ENCODE results near the gene APOL3. TPM values are rescaled to one million over a fixed set of nuclear protein-coding genes. Genes with fewer than 3 reads are reported as not detected.
"Not testable (repeated sequence)": the region's sequence is repeated elsewhere in the genome, so short reads cannot be mapped to it uniquely, and the experiment has no call there.

Gene APOL3
- total and polyA plus RNA-seq, 5 donors: 22.9 to 33.1 (median 25.4) TPM

GRCh38 chr22:36193171-36193570 lies 32.6 kb upstream of the APOL3 start:
- H3K4me1 ChIP-seq (ENCODE audit: control insufficient read depth, insufficient read depth, low read length): peaks cover 13% of the 10 kb centered on the region
- DNase-seq (no peak), ATAC-seq (no peak)
- H3K27me3 ChIP-seq (ENCODE audit: control insufficient read depth, insufficient read depth): no peaks in the 10 kb centered on the region
- intact Hi-C loops (cut with DNase I): loop anchor here in 1 of 4 donors (10.0 kb wide), 1 partner anchor 82 kb away; no protein-coding TSS in a partner anchor
- H3K27ac ChIP-seq (ENCODE audit: low read length): no peak overlapping the region
- H3K4me3 ChIP-seq (ENCODE audit: low read length): no peak overlapping the region
- WGBS: 69% methylated on average over 3 of the region's 3 CpGs
- no peaks in the 10 kb centered on the region for H3K9me3 ChIP-seq (ENCODE audit: control insufficient read depth, low read length)

DNA sequence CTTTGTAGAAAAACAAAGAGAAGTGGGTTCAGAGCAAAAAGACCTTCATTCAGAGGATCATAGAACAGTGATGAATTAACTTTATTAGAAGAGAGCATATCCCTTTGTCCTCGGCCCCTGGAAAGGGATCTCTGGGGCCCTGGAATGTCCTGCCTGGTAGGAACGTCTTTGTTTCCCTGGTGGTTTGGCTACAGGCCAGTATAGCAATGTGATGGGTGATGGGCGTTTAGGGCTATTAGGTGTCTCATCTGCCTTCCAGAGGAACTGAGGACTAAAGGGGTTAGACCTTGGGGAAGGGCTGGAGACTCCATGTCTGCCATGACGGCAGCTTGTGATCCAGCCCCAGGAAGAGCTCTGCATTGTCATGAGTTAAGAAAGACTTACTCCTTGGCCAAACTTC lies 32.0 kb upstream of the APOL3 start:
- DNase-seq (no peak), ATAC-seq (no peak)
- H3K4me3 ChIP-seq (ENCODE audit: low read length): no peak overlapping the region
- WGBS: 44% methylated on average over 4 of the region's 4 CpGs
- no peaks in the 10 kb centered on the region for H3K9me3 ChIP-seq (ENCODE audit: control insufficient read depth, low read length)
- intact Hi-C loops (cut with DNase I): loop anchor here in 1 of 4 donors (10.0 kb wide), 1 partner anchor 82 kb away; no protein-coding TSS in a partner anchor
- H3K4me1 ChIP-seq (ENCODE audit: control insufficient read depth, insufficient read depth, low read length): peaks cover 10% of the 10 kb centered on the region
- peak overlapping the region; percentile 42 for H3K27ac ChIP-seq (ENCODE audit: low read length)
- no peaks in the 10 kb centered on the region for H3K27me3 ChIP-seq (ENCODE audit: control insufficient read depth, insufficient read depth)

- Histone ChIP-seq H3K4me3 (ENCODE audit: low read length) (no peak overlapping the region), H3K27ac (ENCODE audit: low read length) (peak overlapping the region; percentile 57), H3K9me3 (ENCODE audit: control insufficient read depth, low read length) (no peaks in the 10 kb centered on the region), H3K4me1 (ENCODE audit: control insufficient read depth, insufficient read depth, low read length) (peaks cover 3% of the 10 kb centered on the region), H3K27me3 (ENCODE audit: control insufficient read depth, insufficient read depth) (no peaks in the 10 kb centered on the region)
- intact Hi-C loops (cut with DNase I): loop anchor here in 1 of 4 donors (10.0 kb wide), 1 partner anchor 84 kb away; no protein-coding TSS in a partner anchor
- ATAC-seq (peak; percentile 79 to 91), DNase-seq (peak; percentile 69 to 92 (median 91))
- 71% methylated on average over 17 of the region's 17 CpGs for WGBS
Observed at GRCh38 chr22:36191106-36191836, 30.7 kb upstream of the APOL3 start.

GRCh38 chr22:36187862-36188261 lies 27.3 kb upstream of the APOL3 start:
- H3K4me1 ChIP-seq (ENCODE audit: control insufficient read depth, insufficient read depth, low read length); ATAC-seq; H3K27me3 ChIP-seq (ENCODE audit: control insufficient read depth, insufficient read depth); H3K9me3 ChIP-seq (ENCODE audit: control insufficient read depth, low read length); H3K4me3 ChIP-seq (ENCODE audit: low read length); DNase-seq; intact Hi-C loops (cut with DNase I); H3K27ac ChIP-seq (ENCODE audit: low read length): not testable (repeated sequence)
- 95% methylated on average over 3 of the region's 6 CpGs for WGBS

DNA sequence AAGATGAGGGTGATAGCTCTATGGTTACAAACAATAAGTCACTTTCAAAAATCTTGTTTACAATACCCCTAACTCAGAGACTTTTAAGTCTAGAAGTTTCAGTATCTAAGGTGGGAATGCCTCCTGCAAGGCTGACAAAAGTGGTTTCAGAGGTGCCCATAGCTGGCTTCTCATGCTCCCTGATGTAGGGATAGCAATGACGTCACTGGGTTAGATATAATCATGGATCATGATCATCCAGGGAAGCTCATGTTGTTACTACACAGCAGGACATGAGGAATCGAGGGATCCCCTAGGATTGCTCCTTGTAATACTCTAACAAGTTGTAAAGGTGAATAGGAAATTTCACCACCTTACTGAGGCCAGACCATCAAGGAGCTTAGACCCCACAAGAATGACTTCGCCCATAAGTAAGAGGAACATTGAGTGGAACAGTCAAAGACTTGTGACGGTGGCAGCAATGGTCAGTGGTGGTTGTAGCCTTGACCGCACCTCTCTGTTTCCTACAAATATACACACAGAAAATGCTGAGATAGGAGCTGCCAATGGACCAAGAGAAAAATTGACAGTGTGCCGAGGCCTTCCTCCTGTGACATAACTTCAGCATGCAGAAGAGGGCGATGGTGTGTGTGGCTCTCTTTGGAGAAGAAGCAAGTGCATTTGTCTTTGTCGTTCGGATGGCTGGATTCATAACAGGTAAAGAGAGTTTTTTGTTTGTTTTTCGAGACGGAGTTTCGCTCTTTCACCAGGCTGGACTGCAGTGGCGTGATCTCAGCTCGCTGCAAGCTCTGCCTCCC lies 25.5 kb upstream of the APOL3 start:
- DNase-seq (no peak), ATAC-seq (no peak)
- intact Hi-C loops (cut with DNase I): no loop called here
- 89% methylated on average over 14 of the region's 14 CpGs for WGBS
- no peak overlapping the region for H3K27ac ChIP-seq (ENCODE audit: low read length)
- H3K27me3 ChIP-seq (ENCODE audit: control insufficient read depth, insufficient read depth): no peaks in the 10 kb centered on the region
- H3K9me3 ChIP-seq (ENCODE audit: control insufficient read depth, low read length): no peaks in the 10 kb centered on the region
- H3K4me1 ChIP-seq (ENCODE audit: control insufficient read depth, insufficient read depth, low read length): peaks cover 4% of the 10 kb centered on the region
- no peak overlapping the region for H3K4me3 ChIP-seq (ENCODE audit: low read length)

DNA sequence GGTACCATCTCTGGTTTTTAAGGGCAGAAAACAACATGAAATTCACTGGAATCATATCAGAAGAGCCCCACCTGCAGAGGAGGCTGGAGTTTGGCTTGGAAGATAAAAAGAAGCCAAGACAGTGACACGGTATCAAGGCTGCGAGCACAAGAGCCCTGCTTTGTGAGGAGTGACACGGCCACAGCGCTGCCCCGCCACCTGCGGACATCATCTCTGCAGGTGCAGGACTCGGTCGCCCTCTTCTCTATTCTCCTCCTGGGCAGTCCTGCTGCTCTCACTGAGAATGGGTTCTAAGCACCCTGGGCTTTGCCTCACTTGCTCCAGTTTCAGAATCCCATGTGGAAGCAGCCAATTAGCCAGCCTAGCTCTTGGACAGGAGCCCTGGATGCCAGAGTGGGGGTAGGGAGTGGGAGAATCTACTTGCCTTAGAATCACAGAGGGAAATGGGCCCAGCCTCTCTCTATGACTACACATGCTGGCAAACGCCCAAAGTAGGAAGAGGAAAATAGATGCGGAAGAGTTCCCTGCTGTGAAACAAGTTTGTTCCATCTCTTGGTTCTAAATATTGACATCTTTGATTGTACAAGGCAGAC lies 24.0 kb upstream of the APOL3 start:
- H3K27me3 ChIP-seq (ENCODE audit: control insufficient read depth, insufficient read depth): no peaks in the 10 kb centered on the region
- WGBS: 76% methylated on average over 10 of the region's 10 CpGs
- DNase-seq (peak in 1 of 3 donors; percentile 63), ATAC-seq (peak in 1 of 2 donors; percentile 64)
- intact Hi-C loops (cut with DNase I): loop anchor here in 3 of 4 donors (5.0 kb wide), 2 partner anchors 37 to 42 kb away; no protein-coding TSS in a partner anchor
- H3K9me3 ChIP-seq (ENCODE audit: control insufficient read depth, low read length): no peaks in the 10 kb centered on the region
- no peak overlapping the region for H3K27ac ChIP-seq (ENCODE audit: low read length)
- no peak overlapping the region for H3K4me3 ChIP-seq (ENCODE audit: low read length)
- peaks cover 7% of the 10 kb centered on the region for H3K4me1 ChIP-seq (ENCODE audit: control insufficient read depth, insufficient read depth, low read length)

- H3K4me3 ChIP-seq (ENCODE audit: low read length): no peak overlapping the region
- ATAC-seq (no peak), DNase-seq (no peak)
- H3K27ac ChIP-seq (ENCODE audit: low read length): no peak overlapping the region
- H3K4me1 ChIP-seq (ENCODE audit: control insufficient read depth, insufficient read depth, low read length): peaks cover 7% of the 10 kb centered on the region
- no peaks in the 10 kb centered on the region for H3K27me3 ChIP-seq (ENCODE audit: control insufficient read depth, insufficient read depth)
- H3K9me3 ChIP-seq (ENCODE audit: control insufficient read depth, low read length): no peaks in the 10 kb centered on the region
- intact Hi-C loops (cut with DNase I): loop anchor here in 3 of 4 donors (5.0 kb wide), 2 partner anchors 36 to 41 kb away; no protein-coding TSS in a partner anchor
- WGBS: 97% methylated on average over 7 of the region's 7 CpGs
Observed at GRCh38 chr22:36183446-36183845, 22.9 kb upstream of the APOL3 start.

GRCh38 chr22:36182857-36183256 lies 22.3 kb upstream of the APOL3 start:
- WGBS: 91% methylated on average over 6 of the region's 6 CpGs
- DNase-seq (no peak), ATAC-seq (no peak)
- H3K9me3 ChIP-seq (ENCODE audit: control insufficient read depth, low read length): no peaks in the 10 kb centered on the region
- peaks cover 7% of the 10 kb centered on the region for H3K4me1 ChIP-seq (ENCODE audit: control insufficient read depth, insufficient read depth, low read length)
- H3K4me3 ChIP-seq (ENCODE audit: low read length): no peak overlapping the region
- H3K27me3 ChIP-seq (ENCODE audit: control insufficient read depth, insufficient read depth): no peaks in the 10 kb centered on the region
- H3K27ac ChIP-seq (ENCODE audit: low read length): no peak overlapping the region
- intact Hi-C loops (cut with DNase I): loop anchor here in 3 of 4 donors (5.0 kb wide), 2 partner anchors 36 to 41 kb away; no protein-coding TSS in a partner anchor

DNA sequence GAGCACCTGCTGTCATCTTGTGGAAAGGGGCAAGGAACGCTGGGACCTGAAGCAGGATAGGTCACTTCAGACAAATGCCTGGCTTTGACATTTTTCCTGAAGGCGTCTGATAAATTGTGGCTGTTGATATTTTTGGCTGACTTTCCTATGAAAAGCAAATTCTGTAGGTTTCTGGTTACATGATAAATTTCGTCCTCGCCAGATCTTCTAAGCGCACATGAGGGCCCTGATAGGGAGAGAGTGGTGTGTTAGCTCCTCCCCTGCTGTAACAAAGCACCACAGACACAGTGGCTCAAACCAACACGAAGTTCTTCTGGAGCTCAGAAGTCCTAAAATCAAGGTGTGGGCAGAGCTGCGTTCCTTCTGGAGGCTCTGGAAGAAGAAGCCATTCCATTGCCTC lies 21.5 kb upstream of the APOL3 start:
- Histone ChIP-seq H3K9me3 (ENCODE audit: control insufficient read depth, low read length) (no peaks in the 10 kb centered on the region), H3K4me3 (ENCODE audit: low read length) (no peak overlapping the region), H3K27ac (ENCODE audit: low read length) (no peak overlapping the region), H3K4me1 (ENCODE audit: control insufficient read depth, insufficient read depth, low read length) (peaks cover 7% of the 10 kb centered on the region), H3K27me3 (ENCODE audit: control insufficient read depth, insufficient read depth) (no peaks in the 10 kb centered on the region)
- DNase-seq (no peak), ATAC-seq (no peak)
- intact Hi-C loops (cut with DNase I): loop anchor here in 3 of 4 donors (5.0 kb wide), 2 partner anchors 35 to 40 kb away; no protein-coding TSS in a partner anchor
- WGBS: 69% methylated on average over 7 of the region's 7 CpGs

GRCh38 chr22:36180928-36181327 lies 20.4 kb upstream of the APOL3 start:
- no peak for DNase-seq
- WGBS: 89% methylated on average over 6 of the region's 6 CpGs

More at GRCh38 chr22:36180928-36181327, 20.4 kb upstream of the APOL3 start:
- H3K27me3 ChIP-seq (ENCODE audit: control insufficient read depth, insufficient read depth): no peaks in the 10 kb centered on the region
- no peak overlapping the region for H3K27ac ChIP-seq (ENCODE audit: low read length)
- no peak for ATAC-seq
- peaks cover 7% of the 10 kb centered on the region for H3K4me1 ChIP-seq (ENCODE audit: control insufficient read depth, insufficient read depth, low read length)
- H3K9me3 ChIP-seq (ENCODE audit: control insufficient read depth, low read length): no peaks in the 10 kb centered on the region
- no peak overlapping the region for H3K4me3 ChIP-seq (ENCODE audit: low read length)
- intact Hi-C loops (cut with DNase I): loop anchor here in 3 of 4 donors (5.0 kb wide), 2 partner anchors 34 to 39 kb away; no protein-coding TSS in a partner anchor
